Ectodermal cell (in vitro differentiated cells): Measurements from ENCODE around the gene INPP5A.

ENCODE experiments used
- H3K27ac ChIP-seq: 2 replicates; pipeline ENCODE4 v1.7.0; 2013; ENCODE audit warnings: mild to moderate bottlenecking, low read depth, low read length; ENCODE audit not compliant: insufficient read depth, poor library complexity, severe bottlenecking
- H3K27me3 ChIP-seq: 2 replicates; pipeline ENCODE4 v1.7.0; 2013; ENCODE audit warnings: mild to moderate bottlenecking, low read length; ENCODE audit not compliant: insufficient read depth, control insufficient read depth, poor library complexity, severe bottlenecking
- H3K36me3 ChIP-seq: one replicate; pipeline ENCODE4 v1.7.0; 2013; ENCODE audit warnings: low read length; ENCODE audit not compliant: control insufficient read depth, insufficient read depth
- H3K4me1 ChIP-seq: one replicate; pipeline ENCODE4 v1.7.0; 2013; ENCODE audit warnings: low read length; ENCODE audit not compliant: control insufficient read depth, insufficient read depth
- H3K4me3 ChIP-seq: 2 replicates; pipeline ENCODE4 v1.7.0; 2013; ENCODE audit warnings: low read depth, low read length, control low read depth; ENCODE audit not compliant: insufficient read depth
- H3K9me3 ChIP-seq: 2 replicates; pipeline ENCODE4 v1.7.0; 2013; ENCODE audit warnings: mild to moderate bottlenecking, low read length, moderate library complexity; ENCODE audit not compliant: control insufficient read depth
- WGBS, 2 experiments: methylation state at CpG; one replicate each; pipeline ENCODE4 v1.1.7; 2013; ENCODE audit warnings: missing lambda C conversion rate in 2 of 2; 5-methylcytosine and 5-hydroxymethylcytosine counted together

Gene INPP5A

DNA sequence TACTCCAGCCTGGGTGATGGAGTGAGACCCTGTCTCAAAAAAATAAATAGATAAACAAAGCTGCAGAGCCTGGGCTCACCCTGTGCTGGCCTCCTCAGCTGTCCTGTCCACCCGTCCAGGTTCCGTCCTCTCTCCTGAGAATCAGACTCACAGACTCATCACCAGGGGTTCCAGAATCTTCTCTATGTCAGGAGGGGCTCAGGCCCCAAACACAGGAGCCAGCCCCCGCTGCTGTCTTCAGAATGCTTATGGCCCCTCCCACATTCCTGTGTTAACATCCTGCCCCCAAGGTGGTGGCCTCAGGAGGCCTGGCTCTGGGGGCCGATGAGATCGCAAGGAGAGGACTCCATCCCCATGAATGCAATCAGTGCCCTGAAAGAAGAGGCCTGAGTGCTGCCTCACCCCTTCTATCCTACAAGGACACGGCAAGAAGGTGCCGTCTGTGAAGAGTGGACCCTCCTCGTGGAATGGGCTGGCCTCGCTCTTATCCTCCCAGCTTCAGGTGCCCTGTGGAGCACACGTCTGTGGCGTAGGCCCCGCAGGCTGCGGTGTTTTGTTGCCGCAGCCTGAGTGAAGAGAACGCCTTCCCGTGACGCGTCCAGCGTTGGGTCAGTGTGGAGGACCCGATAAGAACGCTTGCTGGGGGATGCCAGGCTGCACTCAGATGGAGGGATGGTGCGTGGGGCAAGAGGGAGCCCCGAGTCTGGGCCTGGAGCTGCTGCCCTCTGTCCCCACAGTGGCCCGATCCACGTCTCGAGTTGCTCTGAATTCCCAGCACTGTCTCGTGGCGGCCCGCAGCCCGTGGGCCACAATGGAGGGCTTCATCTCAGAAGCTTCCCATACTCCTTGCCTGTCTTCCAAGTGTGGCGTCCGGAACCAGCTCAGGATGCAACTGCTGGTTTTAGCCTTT lies 77.1 kb downstream of the INPP5A start:
- Histone ChIP-seq H3K9me3 (no peaks in the 10 kb centered on the region), H3K4me1 (no peaks in the 10 kb centered on the region), H3K36me3 (no peaks in the 10 kb centered on the region), H3K27me3 (no peaks in the 10 kb centered on the region), H3K4me3 (no peak overlapping the region), H3K27ac (no peak overlapping the region)
- WGBS, 2 experiments = 94% methylated on average over 32 of the region's 32 CpGs

- Histone ChIP-seq H3K36me3 (no peaks in the 10 kb centered on the region), H3K27me3 (no peaks in the 10 kb centered on the region), H3K4me1 (no peaks in the 10 kb centered on the region), H3K4me3 (no peak overlapping the region), H3K27ac (no peak overlapping the region), H3K9me3 (no peaks in the 10 kb centered on the region)
- 96% methylated on average over 22 of the region's 22 CpGs for WGBS, 2 experiments
Observed at GRCh38 chr10:132615341-132616169, 78.0 kb downstream of the INPP5A start.

- Histone ChIP-seq H3K4me3 (no peak overlapping the region), H3K36me3 (no peaks in the 10 kb centered on the region), H3K9me3 (no peaks in the 10 kb centered on the region), H3K4me1 (no peaks in the 10 kb centered on the region), H3K27ac (no peak overlapping the region), H3K27me3 (no peaks in the 10 kb centered on the region)
- WGBS, 2 experiments = 95% methylated on average over 30 of the region's 30 CpGs
Observed at GRCh38 chr10:132616170-132616995, 78.8 kb downstream of the INPP5A start.

- no peak overlapping the region for H3K4me3 ChIP-seq
- WGBS, 2 experiments = 95% methylated on average over 20 of the region's 20 CpGs
- H3K27me3 ChIP-seq = no peaks in the 10 kb centered on the region
- no peaks in the 10 kb centered on the region for H3K4me1 ChIP-seq
- H3K27ac ChIP-seq = no peak overlapping the region
- no peaks in the 10 kb centered on the region for H3K36me3 ChIP-seq
- H3K9me3 ChIP-seq = no peaks in the 10 kb centered on the region
Observed at GRCh38 chr10:132616996-132617736, 79.6 kb downstream of the INPP5A start.

DNA sequence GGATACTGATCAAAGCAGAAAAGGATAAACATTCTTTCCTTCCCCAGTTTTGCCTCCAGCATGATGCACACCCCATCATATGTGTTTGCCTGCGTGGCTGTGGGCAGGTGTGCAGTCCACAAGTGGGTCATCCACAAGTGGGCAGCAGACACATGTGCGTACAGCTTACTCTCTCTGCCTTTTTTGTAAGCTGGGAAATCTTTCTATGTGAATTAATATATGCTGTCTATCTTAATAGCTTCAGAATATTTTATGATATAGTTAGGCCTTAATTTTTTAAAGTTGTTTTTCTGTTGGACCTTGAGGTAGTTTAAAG lies 80.1 kb downstream of the INPP5A start:
- no peaks in the 10 kb centered on the region for H3K36me3 ChIP-seq
- H3K27ac ChIP-seq = no peak overlapping the region
- no peaks in the 10 kb centered on the region for H3K4me1 ChIP-seq
- 94 to 98% methylated on average over 2 of the region's 2 CpGs for WGBS, 2 experiments
- no peak overlapping the region for H3K4me3 ChIP-seq
- H3K27me3 ChIP-seq = no peaks in the 10 kb centered on the region
- H3K9me3 ChIP-seq = no peaks in the 10 kb centered on the region

GRCh38 chr10:132618158-132618919 lies 80.8 kb downstream of the INPP5A start:
- Histone ChIP-seq H3K27me3 (no peaks in the 10 kb centered on the region), H3K27ac (no peak overlapping the region), H3K36me3 (no peaks in the 10 kb centered on the region), H3K9me3 (no peaks in the 10 kb centered on the region), H3K4me3 (no peak overlapping the region), H3K4me1 (no peaks in the 10 kb centered on the region)
- 94 to 98% methylated on average over 6 of the region's 6 CpGs for WGBS, 2 experiments

DNA sequence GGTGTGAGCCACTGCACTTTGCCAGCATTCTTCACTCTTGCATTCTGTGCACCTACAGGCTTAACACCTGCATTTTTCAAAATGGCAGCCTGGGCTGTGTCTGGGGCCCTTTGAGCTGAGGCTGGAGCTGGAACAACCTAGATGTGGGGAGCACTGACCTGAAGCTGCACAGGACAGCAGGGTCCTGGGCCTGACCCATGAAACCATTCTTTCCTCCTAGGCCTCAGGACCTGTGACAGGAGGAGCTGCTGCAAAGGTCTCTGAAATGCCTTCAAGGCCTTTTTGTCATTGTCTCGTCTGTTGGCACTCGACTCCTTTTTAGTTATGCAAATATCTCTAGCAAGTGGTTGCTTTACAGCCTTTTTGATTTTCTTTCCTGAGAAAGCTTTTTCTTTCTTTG lies 82.3 kb downstream of the INPP5A start:
- no peaks in the 10 kb centered on the region for H3K27me3 ChIP-seq
- H3K9me3 ChIP-seq = no peaks in the 10 kb centered on the region
- WGBS, 2 experiments = 82 to 92% methylated on average over 2 of the region's 2 CpGs
- H3K4me1 ChIP-seq = no peaks in the 10 kb centered on the region
- no peak overlapping the region for H3K4me3 ChIP-seq
- H3K27ac ChIP-seq = no peak overlapping the region
- H3K36me3 ChIP-seq = no peaks in the 10 kb centered on the region

- H3K9me3 ChIP-seq = no peaks in the 10 kb centered on the region
- H3K4me1 ChIP-seq = peaks cover 6% of the 10 kb centered on the region
- no peaks in the 10 kb centered on the region for H3K36me3 ChIP-seq
- no peaks in the 10 kb centered on the region for H3K27me3 ChIP-seq
- 92 to 93% methylated on average over 31 of the region's 31 CpGs for WGBS, 2 experiments
- no peak overlapping the region for H3K27ac ChIP-seq
- no peak overlapping the region for H3K4me3 ChIP-seq
Observed at GRCh38 chr10:132624061-132624846, 86.7 kb downstream of the INPP5A start.
